GM12865 (cell line): Measurements from ENCODE around the gene SLC25A11.

Experiments used
- DNase-seq: peaks from one replicate; pipeline ENCODE4 v3.0.0; 2010; ENCODE audit warnings: low read depth
- H3K4me3 ChIP-seq: 2 replicates; pipeline ENCODE4 v1.5.1; 2011; ENCODE audit warnings: mild to moderate bottlenecking, low read depth, low read length, control low read depth
- CTCF ChIP-seq: IDR thresholded peaks from 2 replicates; pipeline ENCODE4 v1.5.1; 2011; ENCODE audit warnings: low read length, control low read depth, low read depth, inconsistent platforms; ENCODE audit not compliant: insufficient read depth; ENCODE audit errors: missing control alignments

The SLC25A11 gene

GRCh38 chr17:4953451-4953961, 13.7 kb upstream of the SLC25A11 start:
- no peak for DNase-seq
- no peak for TF ChIP-seq CTCF
- no peak overlapping the region for H3K4me3 ChIP-seq

- DNase-seq = no peak
- H3K4me3 ChIP-seq = peak overlapping the region; percentile 81; the same call in 1 of the 2 replicates
- TF ChIP-seq CTCF = no peak
Observed at GRCh38 chr17:4951486-4951885, 11.6 kb upstream of the SLC25A11 start.

GRCh38 chr17:4950746-4951204, 10.9 kb upstream of the SLC25A11 start, which contains the start of gene ENO3:
Gene ENO3 (plus strand): TSS chr17:4951119. CDS start chr17:4951830, 711 bp downstream.
- H3K4me3 ChIP-seq = peak within 1 kb of the TSS; percentile 81
- no peak for DNase-seq
- TF ChIP-seq CTCF = no peak

- peak; percentile 68 for DNase-seq
- H3K4me3 ChIP-seq = peak overlapping the region; percentile 81
- TF ChIP-seq CTCF = no peak
Observed at GRCh38 chr17:4950075-4950745, 10.4 kb upstream of the SLC25A11 start.

- peak; percentile 97 for DNase-seq
- no peak for TF ChIP-seq CTCF
- H3K4me3 ChIP-seq = peak overlapping the region; percentile 81
Observed at GRCh38 chr17:4949321-4950074, 9.7 kb upstream of the SLC25A11 start.

- DNase-seq = peak; percentile 95
- no peak for TF ChIP-seq CTCF
- H3K4me3 ChIP-seq = peak overlapping the region; percentile 81
Observed at GRCh38 chr17:4948931-4949320, 9.1 kb upstream of the SLC25A11 start.
